ENCODE measurements around the gene MRPL36. TPM values are rescaled to one million over a fixed set of nuclear protein-coding genes. Genes with fewer than 3 reads are reported as not detected.

The MRPL36 gene
- total and polyA plus RNA-seq, 2 of the 4 experiments (the other 2 are of a cell fraction): 85.9 to 103 TPM

GRCh38 chr5:1752881-1753280, 46.8 kb downstream of the MRPL36 start:
- no peak for ATAC-seq (ENCODE audit: low read depth)
- Histone ChIP-seq H4K8ac (ENCODE audit: low read depth in 2 of 2, low read length in 2 of 2) (no peak overlapping the region), H2BK5ac (ENCODE audit: low read depth, low read length, poor library complexity, severe bottlenecking) (no peak overlapping the region), H3K14ac (replicated peaks; ENCODE audit: low read depth, low read length) (no peak overlapping the region), H4K20me1 (ENCODE audit: insufficient read depth, low read length) (no peaks in the 10 kb centered on the region; the same call in 1 of the 2 replicates), H2AFZ (replicated peaks; ENCODE audit: low read length, poor library complexity) (no peak overlapping the region), H2AK5ac (ENCODE audit: low read depth, low read length) (no peak overlapping the region), H3K9ac (ENCODE audit: low read depth, low read length) (no peak overlapping the region), H3K36me3 (ENCODE audit: control insufficient read depth, insufficient read depth, low read length) (no peaks in the 10 kb centered on the region), H3K27ac (ENCODE audit: insufficient read depth, low read length) (no peak overlapping the region), H2AK9ac (replicated peaks; ENCODE audit: low read depth, low read length, poor library complexity) (no peak overlapping the region), H3K18ac (ENCODE audit: low read depth, low read length) (no peak overlapping the region), H3K4me3 (ENCODE audit: insufficient read depth, low read depth, low read length) (no peak overlapping the region), H2BK15ac (ENCODE audit: low read depth, low read length) (no peak overlapping the region), H3K9me3 (ENCODE audit: control insufficient read depth, insufficient read depth, low read length) (no peaks in the 10 kb centered on the region), H3K4me1 (ENCODE audit: control insufficient read depth, insufficient read depth, low read length) (no peaks in the 10 kb centered on the region), H2BK120ac (ENCODE audit: low read depth, low read length) (no peak overlapping the region), H4K91ac (ENCODE audit: insufficient read depth, low read depth, low read length) (no peak overlapping the region), H3K4me2 (ENCODE audit: low read depth, low read length) (no peak overlapping the region), H4K5ac (ENCODE audit: low read depth, low read length) (no peak overlapping the region), H3K56ac (ENCODE audit: extremely low read depth, insufficient read depth, low read length) (no peak overlapping the region), H2BK20ac (ENCODE audit: low read depth, low read length) (no peak overlapping the region), H3K27me3 (ENCODE audit: control insufficient read depth, insufficient read depth, low read length) (peaks cover 13% of the 10 kb centered on the region; the same call in 1 of the 2 replicates), H3K4ac (ENCODE audit: low read depth, low read length) (no peak overlapping the region), H3K79me1 (ENCODE audit: low read depth in 1 of 2, low read length in 2 of 2) (no peaks in the 10 kb centered on the region), H3K9me1 (ENCODE audit: insufficient read depth, low read length) (no peaks in the 10 kb centered on the region), H3K23ac (ENCODE audit: low read depth, low read length) (no peak overlapping the region)
- intact Hi-C loops (cut with micrococcal nuclease) (no loop called here), in situ Hi-C loops (cut with MboI; ENCODE audit: low sequenced_read_pairs) (no loop called here), dilution Hi-C loops (cut with HindIII; ENCODE audit: low sequenced_read_pairs, unreplicated experiment) (no loop called here)
- WGBS, 2 experiments (ENCODE audit: extremely low coverage in 2 of 2, insufficient read length in 1 of 2): 74% methylated on average over 13 of the region's 16 CpGs; no CpG with 5 or more reads in 1 of the 2 experiments
- POLR2A ChIA-PET (ENCODE audit: unreplicated experiment): no interaction called here
- no peak for TF ChIP-seq CTCF (conservative IDR thresholded peaks at IDR 0.05; ENCODE audit: low read depth, low read length)
- TF ChIP-seq FOS (IDR thresholded peaks at IDR 0.05; ENCODE audit: low read depth, low read length): no peak
- TF ChIP-seq BHLHE40 (IDR thresholded peaks at IDR 0.05; ENCODE audit: low read depth, low read length): no peak
- TF ChIP-seq ELK1 (IDR thresholded peaks at IDR 0.05; ENCODE audit: borderline replicate concordance, low read depth, low read length): no peak
- TF ChIP-seq POLR2A (IDR thresholded peaks at IDR 0.05; ENCODE audit: low read depth, low read length): no peak
- TF ChIP-seq RCOR1 (IDR thresholded peaks at IDR 0.05; ENCODE audit: insufficient replicate concordance, low read length): no peak
- no peak for TF ChIP-seq MAFK (IDR thresholded peaks at IDR 0.05; ENCODE audit: low read depth, low read length)
- no peak for TF ChIP-seq MXI1 (IDR thresholded peaks at IDR 0.05; ENCODE audit: borderline replicate concordance, low read depth, low read length)
- TF ChIP-seq RAD21 (IDR thresholded peaks at IDR 0.05; ENCODE audit: low read length): no peak
- no peak for TF ChIP-seq RFX5 (IDR thresholded peaks at IDR 0.05; ENCODE audit: low read depth, low read length)
- no peak for TF ChIP-seq NFE2L2 (IDR thresholded peaks at IDR 0.05; ENCODE audit: low read depth, low read length)
- TF ChIP-seq USF2 (IDR thresholded peaks at IDR 0.05; ENCODE audit: low read depth, low read length): no peak
- no peak for TF ChIP-seq CEBPB (IDR thresholded peaks at IDR 0.05; ENCODE audit: low read depth, low read length)
- TF ChIP-seq SMC3 (IDR thresholded peaks at IDR 0.05; ENCODE audit: low read depth, low read length): no peak
- TF ChIP-seq CHD1 (IDR thresholded peaks at IDR 0.05; ENCODE audit: low read depth, low read length): no peak
- no peak for TF ChIP-seq MAZ (IDR thresholded peaks at IDR 0.05; ENCODE audit: borderline replicate concordance, low read depth, low read length)
- DNase-seq: no peak
- BruUV-seq (replicated peaks): no TSS peak
- CTCF ChIA-PET: interaction anchor here (0.6 kb wide), 1 partner anchor 858 kb away, joined by 3 read pairs; no protein-coding TSS in a partner anchor

Data from IMR-90 (cell line).